IPS-11a (cell line): ENCODE data around the gene SRF.
A peak's percentile ranks its signal among the peaks of the same experiment; 100 is the strongest.

Source experiments
- H3K4me3 ChIP-seq: one replicate; pipeline ENCODE4 v1.5.1; 2013; ENCODE audit warnings: low read depth, low read length, control low read depth

Gene SRF

GRCh38 chr6:43146709-43147688, 24.1 kb upstream of the SRF start:
- H3K4me3 ChIP-seq: no peak overlapping the region

DNA sequence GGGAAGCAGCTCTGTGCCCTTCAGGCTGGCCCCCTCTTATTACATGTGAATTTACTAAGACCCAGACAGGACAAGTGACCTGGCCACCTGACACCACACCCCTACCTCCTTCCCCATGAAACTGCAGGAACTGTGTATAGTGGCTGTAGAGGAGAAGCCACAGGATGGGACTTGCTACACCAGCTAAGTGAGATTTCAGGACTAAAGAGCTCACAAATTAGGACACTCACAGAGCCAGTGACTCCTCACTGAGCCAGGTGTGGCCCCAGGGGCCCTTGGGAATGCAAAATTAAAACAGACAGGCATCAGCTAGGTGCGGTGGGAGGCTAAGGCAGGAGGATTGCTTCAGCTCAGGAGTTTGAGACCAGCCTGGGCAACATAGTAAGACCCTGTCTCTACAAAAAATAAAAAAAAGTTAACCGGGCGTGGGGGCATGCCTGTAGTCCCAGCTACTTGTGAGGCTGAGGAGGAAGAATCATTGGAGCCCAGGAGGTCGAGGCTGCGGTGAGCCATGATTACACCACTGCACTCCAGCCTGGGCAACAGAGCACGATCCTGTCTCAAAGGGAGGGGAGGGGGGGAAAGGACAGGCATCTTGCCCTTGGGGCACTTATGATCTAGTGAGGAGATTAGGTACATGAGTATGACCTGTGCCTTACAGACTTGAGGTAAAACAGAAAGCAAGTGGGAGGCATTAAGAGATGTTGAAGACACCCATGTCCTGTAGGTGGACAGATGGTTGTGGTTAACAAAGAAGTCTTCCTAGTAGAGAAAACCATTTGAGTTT, 23.2 kb upstream of the SRF start:
- no peak overlapping the region for H3K4me3 ChIP-seq

DNA sequence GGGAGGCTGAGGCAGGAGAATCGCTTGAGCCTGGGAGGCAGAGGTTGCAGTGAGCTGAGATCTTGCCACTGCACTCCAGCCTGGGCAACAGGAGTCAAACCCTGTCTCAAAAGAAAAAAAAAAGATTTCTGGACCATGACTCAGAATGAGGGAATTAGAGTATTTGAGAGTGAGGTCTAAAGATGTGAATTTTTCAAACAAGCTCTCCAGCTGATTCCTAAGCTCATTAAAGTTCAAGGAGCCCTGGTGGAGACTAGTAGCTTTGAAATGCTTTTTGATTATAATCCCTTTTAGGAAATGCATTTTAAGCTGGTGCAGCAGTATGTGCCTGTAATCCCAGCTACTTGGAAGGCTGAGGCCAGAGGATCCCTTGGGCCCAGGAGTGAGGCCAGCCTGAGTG, 21.8 kb upstream of the SRF start:
- no peak overlapping the region for H3K4me3 ChIP-seq

- H3K4me3 ChIP-seq: no peak overlapping the region
Observed at GRCh38 chr6:43150051-43150751, 20.9 kb upstream of the SRF start.

- no peak overlapping the region for H3K4me3 ChIP-seq
Observed at GRCh38 chr6:43159599-43159998, 11.5 kb upstream of the SRF start.

DNA sequence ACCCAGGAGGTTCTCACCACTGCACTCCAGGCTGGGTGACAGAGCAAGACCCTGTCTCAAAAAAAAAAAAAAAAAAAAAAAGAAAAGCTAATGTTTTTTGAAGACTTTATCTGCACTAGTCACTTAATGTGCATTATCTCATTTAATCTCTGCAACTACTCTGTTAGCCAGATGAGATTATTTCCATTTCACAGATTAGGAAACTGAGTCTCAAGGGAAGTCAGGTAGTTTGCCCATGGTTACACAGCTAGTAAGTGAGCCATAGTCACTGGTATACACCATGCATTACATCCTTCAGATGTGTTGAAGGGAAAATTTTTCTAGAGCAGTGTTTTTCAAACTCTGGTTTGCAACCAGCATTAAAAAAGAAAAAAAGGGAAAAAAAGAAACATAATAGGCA, 7.2 kb upstream of the SRF start:
- no peak overlapping the region for H3K4me3 ChIP-seq

DNA sequence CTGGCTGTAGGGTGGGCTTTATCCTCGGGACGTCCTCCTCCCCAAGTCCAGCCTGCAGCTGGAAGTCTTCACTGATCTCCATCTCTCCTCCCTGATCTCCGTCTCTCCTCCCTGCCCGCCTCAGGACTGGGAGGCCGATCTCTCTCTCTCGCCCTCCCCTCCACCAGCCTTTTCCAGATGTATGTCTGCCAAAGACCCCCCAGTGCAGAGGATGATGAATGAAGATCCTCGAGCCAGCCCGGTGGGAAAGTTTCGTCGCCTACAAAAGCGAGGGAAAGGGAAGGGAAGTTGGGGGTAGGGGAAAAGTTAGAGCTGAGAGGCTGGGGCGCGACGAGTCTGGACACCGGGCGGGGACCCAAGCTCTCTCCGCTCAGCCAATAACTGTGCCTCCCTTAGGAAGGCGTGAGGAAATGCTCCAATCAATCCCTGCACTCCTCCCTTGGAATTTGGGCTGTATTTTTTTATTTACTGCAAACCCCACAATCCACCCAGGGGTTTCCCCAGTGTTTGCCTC, 595 bp upstream of the SRF start:
- H3K4me3 ChIP-seq: peak overlapping the region; percentile 48

DNA sequence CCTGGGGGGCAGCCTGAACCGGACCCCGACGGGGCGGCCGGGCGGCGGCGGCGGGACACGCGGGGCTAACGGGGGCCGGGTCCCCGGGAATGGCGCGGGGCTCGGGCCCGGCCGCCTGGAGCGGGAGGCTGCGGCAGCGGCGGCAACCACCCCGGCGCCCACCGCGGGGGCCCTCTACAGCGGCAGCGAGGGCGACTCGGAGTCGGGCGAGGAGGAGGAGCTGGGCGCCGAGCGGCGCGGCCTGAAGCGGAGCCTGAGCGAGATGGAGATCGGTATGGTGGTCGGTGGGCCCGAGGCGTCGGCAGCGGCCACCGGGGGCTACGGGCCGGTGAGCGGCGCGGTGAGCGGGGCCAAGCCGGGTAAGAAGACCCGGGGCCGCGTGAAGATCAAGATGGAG, 636 bp downstream of the SRF start:
- H3K4me3 ChIP-seq: peak overlapping the region; percentile 91

DNA sequence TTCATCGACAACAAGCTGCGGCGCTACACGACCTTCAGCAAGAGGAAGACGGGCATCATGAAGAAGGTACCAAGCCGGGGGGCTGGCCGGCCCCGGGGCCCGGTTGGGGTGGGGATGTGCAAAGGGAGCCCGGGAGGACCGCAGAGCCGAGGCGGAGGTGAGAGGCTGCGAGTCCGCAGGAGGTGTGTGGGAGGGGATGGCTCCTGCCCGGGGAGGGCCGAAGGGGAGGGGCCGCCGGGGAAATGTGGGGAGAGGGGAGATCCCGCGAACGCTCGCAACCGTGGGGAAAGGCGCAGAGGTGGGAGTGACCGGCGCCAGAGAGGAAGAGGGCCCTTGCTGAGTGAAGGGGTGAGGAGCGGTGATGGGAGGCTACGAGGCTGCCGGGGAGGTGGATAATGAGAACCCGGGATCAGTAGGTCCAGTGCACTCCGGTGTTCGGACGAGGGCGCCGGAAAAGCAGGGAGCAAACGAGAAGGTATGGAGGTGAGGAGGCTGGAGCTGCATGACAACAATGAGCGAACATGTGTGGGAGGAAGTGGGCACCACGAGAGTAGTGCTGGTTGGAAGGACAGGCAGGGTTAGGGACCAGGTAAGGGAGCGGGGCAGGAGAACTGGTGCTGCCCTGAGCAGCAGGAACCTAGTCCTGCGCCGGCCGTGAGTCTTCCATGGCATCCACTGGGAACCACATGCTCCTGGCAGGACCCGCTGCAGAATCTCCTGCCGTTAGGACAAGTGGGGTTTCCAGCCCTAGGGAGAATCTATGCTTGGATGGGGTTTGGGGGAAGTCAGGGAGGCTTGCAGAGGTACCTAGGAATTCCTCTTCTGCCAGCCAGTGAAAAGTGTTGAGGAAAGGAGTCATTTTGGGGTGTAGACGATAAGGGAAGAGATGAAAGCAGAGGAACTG, 1.3 kb downstream of the SRF start:
- peak overlapping the region; percentile 91 for H3K4me3 ChIP-seq

GRCh38 chr6:43173591-43174262, 2.7 kb downstream of the SRF start:
- no peak overlapping the region for H3K4me3 ChIP-seq

DNA sequence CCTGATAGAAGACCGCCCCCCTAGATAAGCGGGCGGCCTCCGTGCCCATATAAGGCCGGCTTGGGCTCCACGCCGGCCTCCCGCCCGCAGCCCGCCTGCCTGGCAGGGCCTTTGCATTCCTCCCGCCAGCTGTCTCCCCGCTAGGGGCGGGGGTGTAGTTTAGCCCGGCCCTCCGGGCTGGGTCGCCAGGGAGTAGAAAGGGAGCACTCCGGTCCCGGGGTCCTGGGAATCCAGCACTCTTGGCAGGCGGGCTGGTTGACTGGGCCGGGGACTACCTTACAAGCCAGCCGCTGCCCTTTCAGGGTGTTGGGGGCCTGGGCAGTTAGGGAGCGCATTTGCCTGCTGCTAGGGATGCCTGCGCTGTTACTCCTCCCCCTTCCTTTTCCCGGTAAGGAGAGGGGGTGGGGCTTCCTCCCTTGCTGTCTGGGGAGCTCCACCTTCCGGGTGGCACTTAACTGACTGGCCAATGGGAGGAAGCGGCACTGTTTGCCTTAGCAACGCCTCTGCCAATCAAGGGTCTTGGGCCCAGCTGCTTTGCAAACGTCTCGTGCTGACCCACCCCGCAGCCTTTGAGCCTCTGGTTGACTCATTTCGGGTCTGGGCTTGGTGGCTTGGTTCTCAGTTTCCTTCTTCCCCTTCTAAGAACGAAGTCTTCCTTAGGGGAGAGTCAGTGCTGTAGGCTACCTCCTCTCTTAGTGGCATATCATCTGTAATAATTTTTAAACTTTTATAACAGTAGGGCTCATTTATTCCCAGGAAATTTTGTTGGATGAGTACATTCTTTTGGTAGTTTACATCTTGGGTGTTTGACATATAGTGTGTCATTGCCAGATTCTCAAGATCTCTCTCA, 3.4 kb downstream of the SRF start:
- H3K4me3 ChIP-seq: peak overlapping the region; percentile 20

- no peak overlapping the region for H3K4me3 ChIP-seq
Observed at GRCh38 chr6:43175676-43176422, 4.8 kb downstream of the SRF start.

GRCh38 chr6:43176423-43176786, 5.3 kb downstream of the SRF start:
- no peak overlapping the region for H3K4me3 ChIP-seq

DNA sequence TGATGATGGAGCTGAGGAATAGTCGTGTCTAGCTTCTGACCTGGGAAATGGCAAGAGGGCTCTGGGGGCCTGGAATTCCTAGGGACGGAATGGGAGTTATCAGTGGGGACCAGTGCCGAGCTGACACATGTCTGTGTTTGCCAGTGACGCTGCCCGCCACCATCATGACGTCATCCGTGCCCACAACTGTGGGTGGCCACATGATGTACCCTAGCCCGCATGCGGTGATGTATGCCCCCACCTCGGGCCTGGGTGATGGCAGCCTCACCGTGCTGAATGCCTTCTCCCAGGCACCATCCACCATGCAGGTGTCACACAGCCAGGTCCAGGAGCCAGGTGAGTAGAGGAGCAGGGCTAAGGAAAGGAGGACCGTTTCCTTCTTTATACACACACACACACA, 7.1 kb downstream of the SRF start:
- no peak overlapping the region for H3K4me3 ChIP-seq

- H3K4me3 ChIP-seq: no peak overlapping the region
Observed at GRCh38 chr6:43178951-43179830, 8.1 kb downstream of the SRF start.

DNA sequence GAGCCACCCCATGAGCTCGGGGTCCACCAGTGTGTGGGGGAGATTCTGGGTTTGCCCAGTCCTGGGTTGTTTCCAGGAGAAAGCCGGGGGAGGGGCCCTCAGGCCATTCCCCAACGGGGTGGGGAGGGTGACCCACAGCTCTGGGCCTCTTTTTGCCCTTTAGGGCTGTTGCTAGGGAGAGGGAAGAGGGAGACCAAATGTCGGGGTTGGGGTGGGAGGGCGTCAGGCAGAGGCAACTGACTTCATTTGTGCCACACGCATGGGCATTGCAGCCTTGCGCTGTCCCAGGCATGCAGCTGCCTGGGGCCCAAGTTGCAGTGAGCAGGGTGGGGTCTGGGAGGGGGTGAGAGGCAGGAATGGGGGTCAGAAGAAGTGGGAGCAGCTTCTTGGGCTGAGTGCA, 9.0 kb downstream of the SRF start:
- H3K4me3 ChIP-seq: no peak overlapping the region

DNA sequence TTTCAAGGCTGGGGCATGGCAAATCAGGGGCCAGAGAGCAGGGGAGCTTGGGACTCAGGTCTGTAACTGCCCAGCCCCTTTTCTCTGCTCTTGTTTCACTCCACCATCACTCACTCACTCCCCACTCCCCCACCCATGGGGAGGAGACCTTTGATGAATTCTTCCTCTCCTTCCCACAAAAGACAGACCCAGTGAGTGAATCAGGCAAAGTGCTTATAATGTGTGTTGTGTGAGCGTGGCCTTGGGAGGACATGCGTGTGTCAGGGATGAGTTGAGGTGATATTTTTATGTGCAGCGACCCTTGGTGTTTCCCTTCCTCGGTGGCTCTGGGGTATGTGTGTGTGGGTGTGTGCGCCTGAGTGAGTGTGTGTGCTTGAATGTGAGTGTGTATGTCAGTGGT, 9.9 kb downstream of the SRF start:
- no peak overlapping the region for H3K4me3 ChIP-seq
